Activated T-helper 1 cell treated with anti-CD3 and anti-CD28 coated beads, Interleukin-12 subunit alpha, Interleukin-12 subunit beta, Interleukin-2, Interleukin-4 antibody, amounts not matched to agents 30 ng/mL and 10 ng/mL and 1 ng/mL, durations not matched to agents 14 hours and 24 hours and 36 hours (primary cell): ENCODE results near the gene SERPINA7. TPM values are rescaled to one million over a fixed set of nuclear protein-coding genes. Genes with fewer than 3 reads are reported as not detected.
"Not testable (repeated sequence)": the region's sequence is repeated elsewhere in the genome, so short reads cannot be mapped to it uniquely, and the experiment has no call there.

Experiments
- DNase-seq: peaks from one replicate; pipeline ENCODE4 v3.0.0; 2021; ENCODE audit warnings: low spot score
- H3K27ac Mint-ChIP-seq: one replicate; pipeline ENCODE4 v1.8.0; 2021; ENCODE audit warnings: mild to moderate bottlenecking, mixed read lengths
- H3K27me3 Mint-ChIP-seq: one replicate; pipeline ENCODE4 v1.8.0; 2022; ENCODE audit warnings: mild to moderate bottlenecking, moderate library complexity, mixed read lengths; ENCODE audit not compliant: insufficient read depth
- H3K36me3 Mint-ChIP-seq: one replicate; pipeline ENCODE4 v1.8.0; 2021; ENCODE audit warnings: low read depth, mixed read lengths
- H3K4me1 Mint-ChIP-seq: one replicate; pipeline ENCODE4 v1.8.0; 2021; ENCODE audit warnings: low read depth, mixed read lengths
- H3K4me3 Mint-ChIP-seq: one replicate; pipeline ENCODE4 v1.8.0; 2021; ENCODE audit warnings: mild to moderate bottlenecking, moderate library complexity, mixed read lengths
- H3K9me3 Mint-ChIP-seq: one replicate; pipeline ENCODE4 v1.8.0; 2021; ENCODE audit warnings: mixed read lengths
- intact Hi-C: fragments of 100-400 bp; cut with micrococcal nuclease; formaldehyde crosslinking; loops from one replicate; pipeline ENCODE4 v1.15.1; 2024
- total RNA-seq: library from RNA; stranded (reverse); gene quantifications from 2 replicates; pipeline ENCODE4 v1.2.3, GENCODE V29; 2022

SERPINA7 gene
- total RNA-seq, 1 donor from 2014 or later: not detected

DNA sequence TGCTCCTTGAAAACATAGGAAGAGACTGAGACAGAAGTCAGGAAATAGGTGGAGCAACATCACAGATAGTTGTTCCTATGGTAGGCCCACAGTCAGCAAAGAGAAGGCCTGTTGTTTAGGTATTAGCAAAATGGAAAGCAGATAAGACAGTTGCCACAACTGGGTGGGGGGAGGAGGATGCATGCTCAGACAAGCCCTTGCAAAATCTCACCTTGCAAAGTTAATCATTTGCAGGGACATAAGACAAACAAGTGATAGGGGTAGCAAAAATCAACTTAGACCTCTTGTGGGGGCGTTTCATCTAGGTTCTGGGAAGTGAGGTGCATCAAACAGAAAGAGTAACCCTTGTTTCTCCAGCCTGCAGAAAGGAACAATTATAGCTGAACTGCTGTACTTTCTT lies 30.7 kb downstream of the SERPINA7 start:
- Mint-ChIP-seq H3K27me3 (no peaks in the 10 kb centered on the region), H3K27ac (no peak overlapping the region), H3K4me1 (no peaks in the 10 kb centered on the region), H3K9me3 (no peaks in the 10 kb centered on the region), H3K4me3 (no peak overlapping the region), H3K36me3 (no peaks in the 10 kb centered on the region)
- intact Hi-C loops: no loop called here
- DNase-seq: no peak

DNA sequence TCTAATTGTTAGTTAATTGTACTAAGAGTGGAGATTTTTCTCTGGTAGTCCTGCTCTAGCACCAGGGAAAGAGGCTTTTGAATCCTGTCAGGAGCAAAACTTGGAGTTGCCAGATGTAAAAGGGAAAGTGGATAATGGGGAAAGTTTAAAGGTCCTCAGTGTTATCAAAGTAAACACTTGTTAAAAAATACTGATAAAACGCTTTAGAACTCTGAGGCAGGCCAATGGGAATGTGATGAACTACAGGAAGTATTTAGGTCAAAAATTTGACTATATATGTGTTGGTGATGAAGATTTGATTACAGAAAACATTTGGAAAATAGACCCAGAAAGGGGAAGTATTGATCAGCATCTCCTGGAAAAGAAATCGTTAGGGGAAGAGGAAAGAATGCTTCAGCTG lies 32.8 kb downstream of the SERPINA7 start:
- no peaks in the 10 kb centered on the region for H3K4me1 Mint-ChIP-seq
- no peak overlapping the region for H3K4me3 Mint-ChIP-seq
- H3K27ac Mint-ChIP-seq: no peak overlapping the region
- H3K9me3 Mint-ChIP-seq: no peaks in the 10 kb centered on the region
- DNase-seq: no peak
- intact Hi-C loops: no loop called here
- H3K27me3 Mint-ChIP-seq: no peaks in the 10 kb centered on the region
- no peaks in the 10 kb centered on the region for H3K36me3 Mint-ChIP-seq

DNA sequence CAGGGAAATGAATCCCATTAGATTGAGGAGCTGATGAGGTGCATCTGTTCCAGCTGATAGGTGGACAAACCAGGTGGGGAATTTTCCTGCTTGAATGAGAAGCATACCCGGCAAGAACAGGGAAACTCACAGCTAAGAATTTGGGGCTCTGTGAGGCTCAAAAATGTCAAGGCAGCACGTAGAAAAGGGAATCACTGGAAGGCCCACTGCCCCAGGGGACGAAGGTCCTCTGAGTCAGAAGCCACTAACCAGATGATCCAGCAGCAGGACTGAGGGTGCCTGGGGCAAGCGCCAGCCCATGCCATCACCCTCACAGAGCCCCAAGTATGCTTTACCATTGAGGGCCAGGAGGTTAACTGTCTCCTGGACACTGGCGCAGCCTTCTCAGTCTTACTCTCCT lies 37.9 kb downstream of the SERPINA7 start:
- H3K4me1 Mint-ChIP-seq, DNase-seq, H3K27ac Mint-ChIP-seq, intact Hi-C loops, H3K9me3 Mint-ChIP-seq, H3K27me3 Mint-ChIP-seq, H3K36me3 Mint-ChIP-seq, H3K4me3 Mint-ChIP-seq: not testable (repeated sequence)

DNA sequence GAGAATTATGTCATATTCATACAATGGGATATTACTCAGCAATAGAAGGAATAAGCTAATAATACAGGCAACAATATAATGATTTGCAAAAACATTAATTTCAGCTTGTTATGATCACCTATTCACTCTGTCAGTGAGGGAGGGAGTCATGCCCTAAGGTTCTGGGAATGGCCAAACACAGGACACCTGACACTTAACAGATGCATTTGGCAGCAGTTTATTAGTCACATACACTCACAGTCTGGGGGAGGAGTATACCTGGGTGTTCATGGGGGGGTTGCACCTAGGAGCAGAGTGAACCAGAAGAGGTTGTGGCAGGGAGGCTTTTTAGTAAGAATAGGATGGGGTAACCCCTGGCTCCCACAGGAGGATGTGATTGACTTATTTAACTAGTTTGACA lies 38.3 kb downstream of the SERPINA7 start:
- H3K9me3 Mint-ChIP-seq: no peaks in the 10 kb centered on the region
- intact Hi-C loops: no loop called here
- no peaks in the 10 kb centered on the region for H3K36me3 Mint-ChIP-seq
- H3K27ac Mint-ChIP-seq: no peak overlapping the region
- H3K4me1 Mint-ChIP-seq: no peaks in the 10 kb centered on the region
- no peaks in the 10 kb centered on the region for H3K27me3 Mint-ChIP-seq
- DNase-seq: no peak
- H3K4me3 Mint-ChIP-seq: no peak overlapping the region

DNA sequence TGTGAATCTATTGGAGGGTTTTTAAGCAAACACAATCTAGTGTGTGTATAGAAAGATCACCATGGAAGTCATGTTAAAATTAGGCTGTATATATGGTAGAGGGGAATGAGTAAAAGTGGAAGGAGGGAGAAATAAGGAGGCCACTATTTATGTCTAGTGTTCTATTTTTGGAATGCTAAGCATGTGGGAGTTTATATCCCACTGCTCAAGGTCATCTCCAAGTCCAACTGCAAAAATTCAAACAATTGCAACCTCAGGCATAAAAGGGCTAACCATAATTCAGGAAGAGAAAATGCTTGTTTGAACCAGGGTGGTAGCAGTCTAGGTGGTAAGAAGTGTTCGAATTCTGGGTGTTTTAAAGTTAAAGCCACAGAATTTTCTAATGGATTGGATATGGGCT lies 39.2 kb downstream of the SERPINA7 start:
- Mint-ChIP-seq H3K4me1 (no peaks in the 10 kb centered on the region), H3K9me3 (no peaks in the 10 kb centered on the region), H3K27me3 (no peaks in the 10 kb centered on the region), H3K36me3 (no peaks in the 10 kb centered on the region), H3K27ac (no peak overlapping the region), H3K4me3 (no peak overlapping the region)
- intact Hi-C loops: no loop called here
- no peak for DNase-seq

DNA sequence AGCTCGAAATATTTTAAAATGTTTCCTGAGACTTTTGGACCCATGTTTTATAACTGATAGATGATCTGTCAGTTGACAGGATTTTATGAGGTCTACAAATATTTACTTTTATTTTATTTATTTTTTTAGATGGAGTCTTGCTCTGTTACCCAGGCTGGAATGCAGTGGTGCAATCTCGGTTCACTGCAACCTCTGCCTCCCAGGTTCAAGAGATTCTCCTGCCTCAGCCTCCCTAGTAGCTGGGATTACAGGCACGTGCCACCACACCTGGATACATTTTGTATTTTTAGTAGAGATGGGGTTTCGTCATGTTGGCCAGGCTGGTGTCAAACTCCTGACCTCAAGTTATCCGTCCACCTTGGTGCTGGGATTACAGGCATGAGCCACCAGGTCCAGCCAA lies 50.0 kb downstream of the SERPINA7 start:
- DNase-seq, intact Hi-C loops, H3K27me3 Mint-ChIP-seq, H3K4me3 Mint-ChIP-seq, H3K4me1 Mint-ChIP-seq, H3K9me3 Mint-ChIP-seq, H3K36me3 Mint-ChIP-seq, H3K27ac Mint-ChIP-seq: not testable (repeated sequence)

Other genes starting within 250 kb of the SERPINA7 start
- not detected in 2 replicates for gene NRK, start 216.2 kb downstream of the SERPINA7 start, total RNA-seq
- not detected in 2 replicates for gene PWWP3B, start 129.6 kb upstream of the SERPINA7 start, total RNA-seq